Upper lobe of left lung (tissue), 6 donors: Measurements from ENCODE around the gene LAMA3. TPM values are rescaled to one million over a fixed set of nuclear protein-coding genes. Genes with fewer than 3 reads are reported as not detected.

Experiments used
- ATAC-seq, 2 donors: fragments of 200-7000 bp; cut with Tn5 transposase; one replicate each; pipeline ENCODE4 v1.9.1; 2022; ENCODE audit warnings: mild to moderate bottlenecking in 2 of 2, moderate library complexity in 2 of 2; ENCODE audit not compliant: low FRiP score in 2 of 2
- DNase-seq, 2 donors: peaks; one replicate each; pipeline ENCODE4 v3.0.0-alpha.2; 2019 to 2020
- H3K27ac ChIP-seq, 4 donors: fragments of 200-600 bp; sonication (generic); one replicate each; pipeline ENCODE4 v1.5.1; 2016 to 2019
- H3K27me3 ChIP-seq, 4 donors: fragments of 200-600 bp; sonication (generic); one replicate each; pipeline ENCODE4 v1.5.1; 2017 to 2019
- H3K36me3 ChIP-seq, 4 donors: fragments of 200-600 bp; sonication (generic); one replicate each; pipeline ENCODE4 v1.5.1; 2016 to 2019
- H3K4me1 ChIP-seq, 4 donors: fragments of 200-600 bp; sonication (generic); one replicate each; pipeline ENCODE4 v1.5.1; 2018 to 2019
- H3K4me3 ChIP-seq, 4 donors: fragments of 200-600 bp; sonication (generic); one replicate each; pipeline ENCODE4 v1.5.1; 2017 to 2019; ENCODE audit warnings: mild to moderate bottlenecking in 2 of 4, moderate library complexity in 1 of 4
- H3K9me3 ChIP-seq, 4 donors: fragments of 200-600 bp; sonication (generic); one replicate each; pipeline ENCODE4 v1.5.1; 2018 to 2019
- CTCF ChIP-seq, 6 experiments: fragments of 450-650 bp in 4 of 6; fragments of 200-600 bp in 2 of 6; sonication (generic) in 2 of 6; IDR thresholded peaks; one replicate each; pipeline ENCODE4 v1.5.1; 2016 to 2019; ENCODE audit warnings: antibody characterized with exemption in 6 of 6
- EP300 ChIP-seq, 4 donors: sonication (generic); formaldehyde crosslinking; IDR thresholded peaks; one replicate each; pipeline ENCODE4 v1.5.1; 2017; ENCODE audit warnings: antibody characterized with exemption in 4 of 4, control low read depth in 2 of 4
- POLR2A ChIP-seq, 4 donors: fragments of 450-650 bp; IDR thresholded peaks; one replicate each; pipeline ENCODE4 v1.5.1; 2016 to 2017; ENCODE audit warnings: antibody characterized with exemption in 4 of 4, mild to moderate bottlenecking in 2 of 4
- POLR2AphosphoS5 ChIP-seq, 2 donors: sonication (generic); formaldehyde crosslinking; IDR thresholded peaks; one replicate each; pipeline ENCODE4 v1.5.1; 2017; ENCODE audit warnings: antibody characterized with exemption in 2 of 2
- WGBS, 2 donors: methylation state at CpG; one replicate each; pipeline ENCODE4 v1.1.5; 2017 to 2018; 5-methylcytosine and 5-hydroxymethylcytosine counted together
- total RNA-seq, 6 donors: library from RNA; depleted of rRNA in 4 of 6; stranded (reverse); fragments of >200 nt in 4 of 6; gene quantifications; one replicate each; pipeline versions ENCODE4 v1.1.0 to v1.2.1, GENCODE V29; 2016 to 2021
- donor health status: DM: no; HTN: no; CAD: no; lungs with moderate emphysema.
- donor health status: DM: no; HTN: yes; CAD: no; lungs with severe emphysema.

Gene LAMA3
- total RNA-seq, 6 donors from 2014 or later, result 88.2 to 202 (median 141) TPM

- no peaks in the 10 kb centered on the region for H3K27me3 ChIP-seq
- H3K9me3 ChIP-seq, result no peaks in the 10 kb centered on the region
- TF ChIP-seq EP300 (IDR thresholded peaks at IDR 0.05) (peak in 1 of 4 donors; percentile 9), POLR2AphosphoS5 (IDR thresholded peaks at IDR 0.05) (no peak)
- H3K4me3 ChIP-seq, result no peak overlapping the region
- H3K4me1 ChIP-seq, result peaks cover 0 to 8% (median under 1%) of the 10 kb centered on the region in 4 donors
- WGBS, 2 donors, result 30 to 41% methylated on average over 4 of the region's 4 CpGs
- no peaks in the 10 kb centered on the region for H3K36me3 ChIP-seq
- DNase-seq (no peak), ATAC-seq (peak in 1 of 2 donors; percentile 50)
- peak overlapping the region in 1 of 4 donors; percentile 65 for H3K27ac ChIP-seq
Observed at GRCh38 chr18:23743733-23744333, 54.6 kb downstream of the LAMA3 start.

GRCh38 chr18:23745366-23745765 is 56.1 kb downstream of the LAMA3 start:
- no peak for DNase-seq
- H3K27me3 ChIP-seq, result no peaks in the 10 kb centered on the region
- no peaks in the 10 kb centered on the region for H3K36me3 ChIP-seq
- H3K4me1 ChIP-seq, result peaks cover 0 to 8% (median 0%) of the 10 kb centered on the region in 4 donors
- ATAC-seq, result peak; percentile 26 to 78
- H3K9me3 ChIP-seq, result no peaks in the 10 kb centered on the region
- TF ChIP-seq CTCF (IDR thresholded peaks at IDR 0.05) (no peak), EP300 (IDR thresholded peaks at IDR 0.05) (no peak), POLR2A (IDR thresholded peaks at IDR 0.05) (no peak), POLR2AphosphoS5 (IDR thresholded peaks at IDR 0.05) (no peak)
- 70 to 82% methylated on average over 2 of the region's 2 CpGs for WGBS, 2 donors
- H3K27ac ChIP-seq, result peak overlapping the region in 1 of 4 donors; percentile 3
- no peak overlapping the region for H3K4me3 ChIP-seq

- 75 to 78% methylated on average over 4 of the region's 4 CpGs for WGBS, 2 donors
- TF ChIP-seq POLR2AphosphoS5 (IDR thresholded peaks at IDR 0.05) (no peak), CTCF (IDR thresholded peaks at IDR 0.05) (no peak)
- Histone ChIP-seq H3K27me3 (no peaks in the 10 kb centered on the region), H3K4me1 (peaks cover 0 to 5% (median 0%) of the 10 kb centered on the region in 4 donors), H3K36me3 (no peaks in the 10 kb centered on the region), H3K4me3 (no peak overlapping the region), H3K9me3 (no peaks in the 10 kb centered on the region), H3K27ac (no peak overlapping the region)
- ATAC-seq (no peak), DNase-seq (no peak)
Observed at GRCh38 chr18:23746851-23747250, 57.6 kb downstream of the LAMA3 start.

- Histone ChIP-seq H3K27me3 (no peaks in the 10 kb centered on the region), H3K9me3 (no peaks in the 10 kb centered on the region), H3K27ac (no peak overlapping the region), H3K36me3 (no peaks in the 10 kb centered on the region), H3K4me1 (no peaks in the 10 kb centered on the region), H3K4me3 (no peak overlapping the region)
- ATAC-seq (no peak), DNase-seq (no peak)
- WGBS, 2 donors, result 81 to 95% methylated on average over 2 of the region's 2 CpGs
- TF ChIP-seq POLR2AphosphoS5 (IDR thresholded peaks at IDR 0.05), result no peak
- no peak for TF ChIP-seq EP300 (IDR thresholded peaks at IDR 0.05)
- TF ChIP-seq POLR2A (IDR thresholded peaks at IDR 0.05), result no peak
- TF ChIP-seq CTCF (IDR thresholded peaks at IDR 0.05), result no peak
Observed at GRCh38 chr18:23752363-23752762, 63.1 kb downstream of the LAMA3 start.

GRCh38 chr18:23752796-23753195 is 63.5 kb downstream of the LAMA3 start:
- H3K4me3 ChIP-seq, result no peak overlapping the region
- H3K27me3 ChIP-seq, result no peaks in the 10 kb centered on the region
- no peak overlapping the region for H3K27ac ChIP-seq
- ATAC-seq, result no peak
- no peaks in the 10 kb centered on the region for H3K4me1 ChIP-seq
- no peak for DNase-seq
- no peaks in the 10 kb centered on the region for H3K36me3 ChIP-seq
- 44 to 81% methylated on average over 1 of the region's 1 CpG for WGBS, 2 donors
- H3K9me3 ChIP-seq, result no peaks in the 10 kb centered on the region
- TF ChIP-seq CTCF (IDR thresholded peaks at IDR 0.05), result no peak
